Transverse colon (tissue), 4 donors: ENCODE measurements around the gene LYRM4. TPM values are rescaled to one million over a fixed set of nuclear protein-coding genes. Genes with fewer than 3 reads are reported as not detected.

Source experiments
- DNase-seq: peaks from one replicate; pipeline ENCODE4 v3.0.0-alpha.2; 2019
- H3K27ac ChIP-seq, 4 donors: fragments of 200-600 bp; sonication (generic); 2 replicates each; pipeline ENCODE4 v1.5.1; 2016 to 2018; ENCODE audit warnings: inconsistent platforms in 4 of 4
- H3K27me3 ChIP-seq: fragments of 200-600 bp; sonication (generic); 2 replicates; pipeline ENCODE4 v1.5.1; 2017; ENCODE audit warnings: inconsistent platforms
- H3K36me3 ChIP-seq, 4 donors: fragments of 200-600 bp; sonication (generic); 2 replicates each; pipeline ENCODE4 v1.5.1; 2017 to 2019; ENCODE audit warnings: inconsistent platforms in 4 of 4
- H3K4me1 ChIP-seq, 4 donors: fragments of 200-600 bp; sonication (generic); 2 replicates each; pipeline ENCODE4 v1.5.1; 2017 to 2020; ENCODE audit warnings: inconsistent platforms in 4 of 4
- H3K4me3 ChIP-seq, 4 donors: fragments of 200-600 bp; sonication (generic); 1 replicate in 1 of 4; 2 replicates in 3 of 4; pipeline versions ENCODE4 v1.5.1 to v1.6.1; 2017 to 2019; ENCODE audit warnings: inconsistent platforms in 4 of 4
- H3K9me3 ChIP-seq, 2 donors: fragments of 200-600 bp; sonication (generic); 2 replicates each; pipeline ENCODE4 v1.5.1; 2017 to 2019; ENCODE audit warnings: inconsistent platforms in 2 of 2
- EP300 ChIP-seq: sonication (generic); formaldehyde crosslinking; IDR thresholded peaks from one replicate; pipeline ENCODE4 v1.6.1; 2017; ENCODE audit warnings: antibody characterized with exemption, low read depth
- POLR2A ChIP-seq: fragments of 450-650 bp; IDR thresholded peaks from one replicate; pipeline ENCODE4 v1.6.1; 2016; ENCODE audit warnings: antibody characterized with exemption, mild to moderate bottlenecking, moderate library complexity
- POLR2AphosphoS5 ChIP-seq, 3 donors: sonication (generic); formaldehyde crosslinking; IDR thresholded peaks; one replicate each; pipeline ENCODE4 v1.6.1; 2016; ENCODE audit warnings: antibody characterized with exemption in 3 of 3
- WGBS, 2 donors: methylation state at CpG; one replicate each; pipeline ENCODE4 v1.1.5; 2018; ENCODE audit warnings: low coverage in 1 of 2; 5-methylcytosine and 5-hydroxymethylcytosine counted together
- in situ Hi-C, 4 donors: fragments of 200-750 bp; cut with MboI; loops; one replicate each; pipeline versions ENCODE4 v1.15.0 to v1.15.1; 2017; ENCODE audit warnings: low sequenced_read_pairs in 3 of 4, low pct_ligation_motif_present in 1 of 4, low pct_unique_long_range_greater_than_20kb in 1 of 4
- intact Hi-C: fragments of 100-400 bp; cut with DNase I; formaldehyde crosslinking; loops from one replicate; pipeline ENCODE4 v1.15.1; 2023; ENCODE audit warnings: low total_unique reads
- total RNA-seq, 4 donors: library from RNA; depleted of rRNA; stranded (reverse); fragments of >200 nt; gene quantifications; one replicate each; pipeline ENCODE4 v1.1.0, GENCODE V29; 2016
- TF ChIP-seq, protein P1 (sequence below), 5 experiments: fragments of 200-600 bp in 3 of 5; fragments of 450-650 bp in 2 of 5; sonication (generic) in 3 of 5; IDR thresholded peaks; 1 replicate in 2 of 5; 2 replicates in 3 of 5; pipeline ENCODE4 v1.5.1; 2016 to 2017; ENCODE audit warnings: antibody characterized with exemption in 5 of 5, inconsistent platforms in 3 of 5, mild to moderate bottlenecking in 2 of 5, moderate library complexity in 1 of 5

LYRM4 gene
- total RNA-seq, 4 donors from 2014 or later, result 3.0 to 14.0 (median 6.9) TPM

DNA sequence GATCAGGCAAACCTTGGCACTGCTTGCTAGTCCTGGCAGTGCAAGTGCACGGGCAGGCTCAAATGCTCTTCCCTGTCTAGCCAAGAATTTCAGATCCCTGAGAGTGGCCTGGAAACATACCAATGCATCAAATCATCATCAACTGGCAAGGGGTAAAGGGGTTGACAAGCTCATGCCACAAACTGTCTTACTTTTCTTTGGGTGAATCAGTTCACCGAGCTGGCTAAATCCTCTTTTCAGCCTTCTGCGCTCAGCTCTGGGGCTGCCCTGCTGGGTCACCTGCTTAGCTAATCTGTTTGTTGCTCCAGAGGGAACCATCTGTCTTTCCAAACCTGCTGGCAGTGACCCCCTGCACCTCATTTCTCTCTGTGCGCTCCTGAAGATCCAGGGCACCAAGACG is 59.5 kb downstream of the LYRM4 start:
- no peak for TF ChIP-seq EP300
- no peak for TF ChIP-seq POLR2A
- TF ChIP-seq POLR2AphosphoS5 (IDR thresholded peaks at IDR 0.05), result no peak
- TF ChIP-seq, protein P1, sequence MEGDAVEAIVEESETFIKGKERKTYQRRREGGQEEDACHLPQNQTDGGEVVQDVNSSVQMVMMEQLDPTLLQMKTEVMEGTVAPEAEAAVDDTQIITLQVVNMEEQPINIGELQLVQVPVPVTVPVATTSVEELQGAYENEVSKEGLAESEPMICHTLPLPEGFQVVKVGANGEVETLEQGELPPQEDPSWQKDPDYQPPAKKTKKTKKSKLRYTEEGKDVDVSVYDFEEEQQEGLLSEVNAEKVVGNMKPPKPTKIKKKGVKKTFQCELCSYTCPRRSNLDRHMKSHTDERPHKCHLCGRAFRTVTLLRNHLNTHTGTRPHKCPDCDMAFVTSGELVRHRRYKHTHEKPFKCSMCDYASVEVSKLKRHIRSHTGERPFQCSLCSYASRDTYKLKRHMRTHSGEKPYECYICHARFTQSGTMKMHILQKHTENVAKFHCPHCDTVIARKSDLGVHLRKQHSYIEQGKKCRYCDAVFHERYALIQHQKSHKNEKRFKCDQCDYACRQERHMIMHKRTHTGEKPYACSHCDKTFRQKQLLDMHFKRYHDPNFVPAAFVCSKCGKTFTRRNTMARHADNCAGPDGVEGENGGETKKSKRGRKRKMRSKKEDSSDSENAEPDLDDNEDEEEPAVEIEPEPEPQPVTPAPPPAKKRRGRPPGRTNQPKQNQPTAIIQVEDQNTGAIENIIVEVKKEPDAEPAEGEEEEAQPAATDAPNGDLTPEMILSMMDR (IDR thresholded peaks at IDR 0.05), result no peak
- Histone ChIP-seq H3K4me1 (peaks cover 6 to 18% (median 9%) of the 10 kb centered on the region in 4 donors), H3K27me3 (no peaks in the 10 kb centered on the region), H3K36me3 (no peaks in the 10 kb centered on the region), H3K4me3 (no peak overlapping the region), H3K27ac (no peak overlapping the region), H3K9me3 (no peaks in the 10 kb centered on the region)
- DNase-seq, result no peak
- WGBS, 2 donors, result 95 to 96% methylated on average over 4 to 5 of the region's 5 CpGs
- in situ Hi-C loops (no loop called here), intact Hi-C loops (loop anchor here (10.0 kb wide), 1 partner anchor 64 kb away; the partner anchor contains the start of genes FARS2 and LYRM4)

DNA sequence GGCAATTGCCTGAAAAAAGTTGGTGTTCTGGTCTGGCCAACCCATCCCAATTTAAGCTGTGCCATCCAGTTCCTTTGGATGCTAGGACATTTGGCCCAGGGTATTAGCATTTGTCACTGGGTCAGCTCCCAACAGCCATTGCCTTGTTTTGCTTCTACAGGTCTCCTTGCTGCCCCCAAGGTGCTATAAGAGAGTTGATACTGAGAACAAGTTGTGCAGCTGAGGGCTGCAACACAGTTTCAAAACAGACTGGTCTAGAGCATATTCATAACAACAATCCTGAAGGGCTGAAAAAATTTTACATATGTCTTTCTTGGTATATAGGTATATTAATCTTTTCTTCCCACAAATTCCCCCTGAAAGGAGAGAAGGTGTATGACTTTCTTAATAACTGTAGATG is 61.0 kb downstream of the LYRM4 start:
- Histone ChIP-seq H3K9me3 (no peaks in the 10 kb centered on the region), H3K4me3 (no peak overlapping the region), H3K36me3 (no peaks in the 10 kb centered on the region), H3K27me3 (no peaks in the 10 kb centered on the region), H3K4me1 (peaks cover 0 to 4% (median 2%) of the 10 kb centered on the region in 4 donors), H3K27ac (no peak overlapping the region)
- no peak for DNase-seq
- intact Hi-C loops, result loop anchor here (10.0 kb wide), 1 partner anchor 65 kb away; the partner anchor contains the start of genes FARS2 and LYRM4
- in situ Hi-C loops, result no loop called here
- TF ChIP-seq, protein P1 (IDR thresholded peaks at IDR 0.05), result no peak
- TF ChIP-seq POLR2A (no peak), POLR2AphosphoS5 (IDR thresholded peaks at IDR 0.05) (no peak), EP300 (no peak)

DNA sequence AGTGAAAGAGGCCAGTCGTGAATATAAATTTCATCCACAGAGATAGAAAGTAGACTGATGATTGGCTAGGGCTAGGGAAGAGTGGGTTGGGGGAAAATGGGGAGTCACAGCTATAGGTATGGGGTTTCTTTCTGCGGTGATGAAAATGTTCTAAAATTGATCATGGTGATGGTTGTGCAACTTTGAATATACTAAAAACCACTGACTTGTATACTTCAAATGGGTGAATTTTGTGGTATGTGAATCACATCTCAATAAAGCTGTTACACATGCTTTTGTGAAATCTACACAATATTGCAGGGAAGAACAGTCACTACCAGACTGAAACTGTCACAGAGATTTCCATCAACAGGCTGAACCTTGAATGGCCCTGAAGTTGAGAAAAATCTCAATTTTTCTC is 61.5 kb downstream of the LYRM4 start:
- WGBS, 2 donors, result 89 to 94% methylated on average over 2 of the region's 2 CpGs
- DNase-seq, result no peak
- Histone ChIP-seq H3K27me3 (no peaks in the 10 kb centered on the region), H3K9me3 (no peaks in the 10 kb centered on the region), H3K36me3 (no peaks in the 10 kb centered on the region), H3K4me3 (no peak overlapping the region), H3K27ac (no peak overlapping the region), H3K4me1 (no peaks in the 10 kb centered on the region)
- TF ChIP-seq POLR2A, result no peak
- no peak for TF ChIP-seq POLR2AphosphoS5 (IDR thresholded peaks at IDR 0.05)
- TF ChIP-seq, protein P1 (IDR thresholded peaks at IDR 0.05), result no peak
- no peak for TF ChIP-seq EP300
- in situ Hi-C loops, result no loop called here
- intact Hi-C loops, result no loop called here

DNA sequence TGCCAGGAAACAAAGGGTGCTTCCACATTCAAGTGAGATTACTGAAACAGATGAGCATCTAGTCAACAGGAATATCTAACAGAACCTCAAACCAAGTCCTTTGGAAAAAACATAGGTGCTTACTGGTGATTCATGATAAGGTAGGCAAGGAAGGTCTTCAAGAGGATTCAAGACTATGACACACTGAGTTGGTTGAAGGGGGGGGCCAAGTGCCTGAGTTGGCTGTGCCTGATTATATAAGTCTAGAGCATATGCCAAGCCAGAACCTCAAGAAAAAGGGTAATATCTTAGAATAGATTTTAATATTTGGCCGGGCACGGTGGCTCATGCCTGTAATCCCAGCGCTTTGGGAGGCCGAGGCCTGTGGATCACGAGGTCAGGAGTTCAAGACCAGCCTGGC is 63.7 kb downstream of the LYRM4 start:
- no peak for TF ChIP-seq EP300
- TF ChIP-seq, protein P1 (IDR thresholded peaks at IDR 0.05), result no peak
- no peak for TF ChIP-seq POLR2AphosphoS5 (IDR thresholded peaks at IDR 0.05)
- TF ChIP-seq POLR2A, result no peak
- DNase-seq, result no peak
- no peak overlapping the region for H3K27ac ChIP-seq
- 94 to 96% methylated on average over 4 to 5 of the region's 5 CpGs for WGBS, 2 donors
- in situ Hi-C loops, result no loop called here
- H3K36me3 ChIP-seq, result no peaks in the 10 kb centered on the region
- no peaks in the 10 kb centered on the region for H3K27me3 ChIP-seq
- no peak overlapping the region for H3K4me3 ChIP-seq
- intact Hi-C loops, result no loop called here
- H3K4me1 ChIP-seq, result no peaks in the 10 kb centered on the region
- H3K9me3 ChIP-seq, result no peaks in the 10 kb centered on the region
